NCI-H146 (cell line): Measurements from ENCODE around the gene SAMD5.
"Not testable (repeated sequence)": the region's sequence is repeated elsewhere in the genome, so short reads cannot be mapped to it uniquely, and the experiment has no call there.

Source experiments
- DNase-seq: peaks from one replicate; lab custom pipeline; 2025; lab: John Stamatoyannopoulos, UW

SAMD5 gene

GRCh38 chr6:147528511-147529145 lies 20.1 kb downstream of the SAMD5 start:
- DNase-seq: no peak

- peak; percentile 92 for DNase-seq
These were observed 21.9 kb downstream of the SAMD5 start for GRCh38 chr6:147530132-147531060.

- DNase-seq: no peak
These were observed 22.8 kb downstream of the SAMD5 start for GRCh38 chr6:147531321-147531720.

- no peak for DNase-seq
These were observed 25.8 kb downstream of the SAMD5 start for GRCh38 chr6:147534116-147534860.

GRCh38 chr6:147538821-147539220 lies 30.3 kb downstream of the SAMD5 start:
- no peak for DNase-seq

- DNase-seq: no peak
These were observed 31.6 kb downstream of the SAMD5 start for GRCh38 chr6:147540075-147540474.

- DNase-seq: not testable (repeated sequence)
These were observed 33.9 kb downstream of the SAMD5 start for GRCh38 chr6:147542436-147542835.

GRCh38 chr6:147544420-147544819 lies 35.9 kb downstream of the SAMD5 start:
- no peak for DNase-seq

- no peak for DNase-seq
These were observed 38.2 kb downstream of the SAMD5 start for GRCh38 chr6:147546501-147547368.

GRCh38 chr6:147547369-147547902 lies 38.9 kb downstream of the SAMD5 start:
- no peak for DNase-seq

- no peak for DNase-seq
These were observed 40.5 kb downstream of the SAMD5 start for GRCh38 chr6:147548921-147549475.

- no peak for DNase-seq
These were observed 41.0 kb downstream of the SAMD5 start for GRCh38 chr6:147549531-147549930.

GRCh38 chr6:147551976-147552375 lies 43.5 kb downstream of the SAMD5 start:
- no peak for DNase-seq

- DNase-seq: no peak
These were observed 44.6 kb downstream of the SAMD5 start for GRCh38 chr6:147553099-147553498.

- DNase-seq: no peak
These were observed 45.8 kb downstream of the SAMD5 start for GRCh38 chr6:147554281-147554680.

- no peak for DNase-seq
These were observed 50.5 kb downstream of the SAMD5 start for GRCh38 chr6:147559006-147559405.

GRCh38 chr6:147560670-147561069 lies 52.2 kb downstream of the SAMD5 start:
- no peak for DNase-seq

- DNase-seq: no peak
These were observed 53.2 kb downstream of the SAMD5 start for GRCh38 chr6:147561726-147562125.

GRCh38 chr6:147563472-147563871 lies 55.0 kb downstream of the SAMD5 start:
- DNase-seq: no peak

GRCh38 chr6:147564556-147564955 lies 56.1 kb downstream of the SAMD5 start:
- DNase-seq: no peak
